Measurements from ENCODE around the gene SPAG16.
A peak's percentile ranks its signal among the peaks of the same experiment; 100 is the strongest.

Gene SPAG16

DNA sequence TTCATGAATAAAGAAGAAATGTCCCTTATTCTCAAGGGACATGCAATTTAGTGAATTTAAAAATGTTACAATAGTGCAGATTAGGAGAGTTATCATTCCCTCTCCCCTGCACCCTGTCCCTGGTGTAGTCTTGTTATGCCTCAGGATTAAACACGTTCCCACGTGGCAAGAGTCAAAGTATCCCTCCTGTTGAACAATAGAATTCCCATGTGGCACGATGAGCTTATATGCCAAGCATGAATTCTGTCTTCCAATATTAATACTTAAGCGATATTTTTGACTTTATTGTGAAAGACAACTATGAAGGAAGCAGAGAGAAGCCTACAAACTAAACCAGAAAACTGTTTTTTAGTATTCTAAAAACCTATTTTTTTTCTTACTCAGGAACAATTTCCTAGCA, 36.7 kb upstream of the SPAG16 start:
- H3K23ac ChIP-seq (ENCODE audit: low read length): no peak overlapping the region
- no peak overlapping the region for H2BK120ac ChIP-seq (ENCODE audit: low read depth, low read length)
- no peak overlapping the region for H2BK15ac ChIP-seq (replicated peaks; ENCODE audit: low read depth)
- H3K36me3 ChIP-seq (ENCODE audit: control insufficient read depth, insufficient read depth, low read length): no peaks in the 10 kb centered on the region
- no peak overlapping the region for H3K9ac ChIP-seq (ENCODE audit: low read length)
- H2AK5ac ChIP-seq (ENCODE audit: low read length): no peak overlapping the region
- H4K8ac ChIP-seq (ENCODE audit: low read depth, low read length): no peak overlapping the region
- no CpG with 5 or more reads among the region's 4 CpGs for WGBS (ENCODE audit: extremely low coverage, insufficient coverage, low lambda C conversion rate)
- no peaks in the 10 kb centered on the region for H3K27me3 ChIP-seq (ENCODE audit: insufficient read depth, low read length, poor library complexity)
- H3K4me3 ChIP-seq (ENCODE audit: low read length): no peak overlapping the region
- H3K27ac ChIP-seq (ENCODE audit: low read depth, low read length): no peak overlapping the region
- H3K4me2 ChIP-seq (ENCODE audit: low read length): no peak overlapping the region
- no peak overlapping the region for H3K56ac ChIP-seq (ENCODE audit: low read length)
- no peak overlapping the region for H3K18ac ChIP-seq (ENCODE audit: low read length)
- no peak for DNase-seq
- H3K79me2 ChIP-seq (ENCODE audit: control insufficient read depth, insufficient read depth, low read length): no peaks in the 10 kb centered on the region
- no peak overlapping the region for H4K5ac ChIP-seq (ENCODE audit: low read length)
- H2BK5ac ChIP-seq (ENCODE audit: low read length): no peak overlapping the region
- no peaks in the 10 kb centered on the region for H3K79me1 ChIP-seq (ENCODE audit: low read length)
- no peak overlapping the region for H3K4ac ChIP-seq (ENCODE audit: low read depth, low read length)
- H3K4me1 ChIP-seq (ENCODE audit: control insufficient read depth, low read depth, low read length): no peaks in the 10 kb centered on the region

GRCh38 chr2:213248637-213249036, 35.6 kb upstream of the SPAG16 start:
- no peak overlapping the region for H3K23ac ChIP-seq (ENCODE audit: low read length)
- no peak for DNase-seq
- WGBS (ENCODE audit: extremely low coverage, insufficient coverage, low lambda C conversion rate): no CpG with 5 or more reads among the region's 4 CpGs
- H3K56ac ChIP-seq (ENCODE audit: low read length): no peak overlapping the region
- no peak overlapping the region for H3K18ac ChIP-seq (ENCODE audit: low read length)
- H3K4me2 ChIP-seq (ENCODE audit: low read length): no peak overlapping the region
- H3K4me3 ChIP-seq (ENCODE audit: low read length): no peak overlapping the region
- no peak overlapping the region for H2BK5ac ChIP-seq (ENCODE audit: low read length)
- no peaks in the 10 kb centered on the region for H3K79me2 ChIP-seq (ENCODE audit: control insufficient read depth, insufficient read depth, low read length)
- H3K9ac ChIP-seq (ENCODE audit: low read length): no peak overlapping the region
- H4K8ac ChIP-seq (ENCODE audit: low read depth, low read length): no peak overlapping the region
- H3K79me1 ChIP-seq (ENCODE audit: low read length): no peaks in the 10 kb centered on the region
- H2AK5ac ChIP-seq (ENCODE audit: low read length): no peak overlapping the region
- no peak overlapping the region for H3K4ac ChIP-seq (ENCODE audit: low read depth, low read length)
- no peaks in the 10 kb centered on the region for H3K36me3 ChIP-seq (ENCODE audit: control insufficient read depth, insufficient read depth, low read length)
- H2BK120ac ChIP-seq (ENCODE audit: low read depth, low read length): no peak overlapping the region
- H4K5ac ChIP-seq (ENCODE audit: low read length): no peak overlapping the region
- H3K27me3 ChIP-seq (ENCODE audit: insufficient read depth, low read length, poor library complexity): no peaks in the 10 kb centered on the region
- no peaks in the 10 kb centered on the region for H3K4me1 ChIP-seq (ENCODE audit: control insufficient read depth, low read depth, low read length)
- no peak overlapping the region for H3K27ac ChIP-seq (ENCODE audit: low read depth, low read length)
- no peak overlapping the region for H2BK15ac ChIP-seq (replicated peaks; ENCODE audit: low read depth)

- Histone ChIP-seq H3K27ac (ENCODE audit: low read depth, low read length) (no peak overlapping the region), H2BK15ac (replicated peaks; ENCODE audit: low read depth) (no peak overlapping the region), H3K4ac (ENCODE audit: low read depth, low read length) (no peak overlapping the region), H3K18ac (ENCODE audit: low read length) (no peak overlapping the region), H4K5ac (ENCODE audit: low read length) (no peak overlapping the region), H3K23ac (ENCODE audit: low read length) (no peak overlapping the region), H3K79me1 (ENCODE audit: low read length) (no peaks in the 10 kb centered on the region), H3K27me3 (ENCODE audit: insufficient read depth, low read length, poor library complexity) (no peaks in the 10 kb centered on the region), H3K9ac (ENCODE audit: low read length) (no peak overlapping the region), H4K8ac (ENCODE audit: low read depth, low read length) (no peak overlapping the region), H3K79me2 (ENCODE audit: control insufficient read depth, insufficient read depth, low read length) (no peaks in the 10 kb centered on the region), H2BK120ac (ENCODE audit: low read depth, low read length) (no peak overlapping the region), H3K56ac (ENCODE audit: low read length) (no peak overlapping the region), H2AK5ac (ENCODE audit: low read length) (no peak overlapping the region), H3K4me2 (ENCODE audit: low read length) (no peak overlapping the region), H3K36me3 (ENCODE audit: control insufficient read depth, insufficient read depth, low read length) (no peaks in the 10 kb centered on the region), H3K4me1 (ENCODE audit: control insufficient read depth, low read depth, low read length) (no peaks in the 10 kb centered on the region), H2BK5ac (ENCODE audit: low read length) (no peak overlapping the region), H3K4me3 (ENCODE audit: low read length) (no peak overlapping the region)
- no CpG with 5 or more reads among the region's 6 CpGs for WGBS (ENCODE audit: extremely low coverage, insufficient coverage, low lambda C conversion rate)
- no peak for DNase-seq
Measured at GRCh38 chr2:213249502-213249901, 34.8 kb upstream of the SPAG16 start.

- Histone ChIP-seq H4K8ac (ENCODE audit: low read depth, low read length) (no peak overlapping the region), H3K23ac (ENCODE audit: low read length) (no peak overlapping the region), H4K5ac (ENCODE audit: low read length) (no peak overlapping the region), H3K36me3 (ENCODE audit: control insufficient read depth, insufficient read depth, low read length) (no peaks in the 10 kb centered on the region), H3K4me3 (ENCODE audit: low read length) (no peak overlapping the region), H3K4me2 (ENCODE audit: low read length) (no peak overlapping the region), H3K27me3 (ENCODE audit: insufficient read depth, low read length, poor library complexity) (no peaks in the 10 kb centered on the region), H3K27ac (ENCODE audit: low read depth, low read length) (no peak overlapping the region), H3K4me1 (ENCODE audit: control insufficient read depth, low read depth, low read length) (no peaks in the 10 kb centered on the region), H3K4ac (ENCODE audit: low read depth, low read length) (no peak overlapping the region), H3K79me1 (ENCODE audit: low read length) (no peaks in the 10 kb centered on the region), H3K9ac (ENCODE audit: low read length) (no peak overlapping the region), H3K56ac (ENCODE audit: low read length) (no peak overlapping the region), H2AK5ac (ENCODE audit: low read length) (no peak overlapping the region), H3K79me2 (ENCODE audit: control insufficient read depth, insufficient read depth, low read length) (no peaks in the 10 kb centered on the region), H2BK5ac (ENCODE audit: low read length) (no peak overlapping the region), H2BK15ac (replicated peaks; ENCODE audit: low read depth) (no peak overlapping the region), H2BK120ac (ENCODE audit: low read depth, low read length) (no peak overlapping the region), H3K18ac (ENCODE audit: low read length) (no peak overlapping the region)
- DNase-seq: peak; percentile 84
- no CpG with 5 or more reads among the region's 3 CpGs for WGBS (ENCODE audit: extremely low coverage, insufficient coverage, low lambda C conversion rate)
Measured at GRCh38 chr2:213251618-213252017, 32.6 kb upstream of the SPAG16 start.

GRCh38 chr2:213252206-213252605, 32.1 kb upstream of the SPAG16 start:
- no peak overlapping the region for H4K8ac ChIP-seq (ENCODE audit: low read depth, low read length)
- H3K9ac ChIP-seq (ENCODE audit: low read length): no peak overlapping the region
- no peaks in the 10 kb centered on the region for H3K79me2 ChIP-seq (ENCODE audit: control insufficient read depth, insufficient read depth, low read length)
- no peak overlapping the region for H2BK5ac ChIP-seq (ENCODE audit: low read length)
- H2AK5ac ChIP-seq (ENCODE audit: low read length): no peak overlapping the region
- no peaks in the 10 kb centered on the region for H3K79me1 ChIP-seq (ENCODE audit: low read length)
- H2BK120ac ChIP-seq (ENCODE audit: low read depth, low read length): no peak overlapping the region
- WGBS (ENCODE audit: extremely low coverage, insufficient coverage, low lambda C conversion rate): no CpG with 5 or more reads among the region's 1 CpG
- no peak overlapping the region for H4K5ac ChIP-seq (ENCODE audit: low read length)
- H3K4me1 ChIP-seq (ENCODE audit: control insufficient read depth, low read depth, low read length): no peaks in the 10 kb centered on the region
- no peak overlapping the region for H3K27ac ChIP-seq (ENCODE audit: low read depth, low read length)
- H3K4me3 ChIP-seq (ENCODE audit: low read length): no peak overlapping the region
- no peak overlapping the region for H3K4ac ChIP-seq (ENCODE audit: low read depth, low read length)
- H3K4me2 ChIP-seq (ENCODE audit: low read length): no peak overlapping the region
- no peaks in the 10 kb centered on the region for H3K27me3 ChIP-seq (ENCODE audit: insufficient read depth, low read length, poor library complexity)
- H3K36me3 ChIP-seq (ENCODE audit: control insufficient read depth, insufficient read depth, low read length): no peaks in the 10 kb centered on the region
- no peak overlapping the region for H3K56ac ChIP-seq (ENCODE audit: low read length)
- no peak overlapping the region for H3K18ac ChIP-seq (ENCODE audit: low read length)
- DNase-seq: no peak
- H2BK15ac ChIP-seq (replicated peaks; ENCODE audit: low read depth): no peak overlapping the region
- H3K23ac ChIP-seq (ENCODE audit: low read length): no peak overlapping the region

DNA sequence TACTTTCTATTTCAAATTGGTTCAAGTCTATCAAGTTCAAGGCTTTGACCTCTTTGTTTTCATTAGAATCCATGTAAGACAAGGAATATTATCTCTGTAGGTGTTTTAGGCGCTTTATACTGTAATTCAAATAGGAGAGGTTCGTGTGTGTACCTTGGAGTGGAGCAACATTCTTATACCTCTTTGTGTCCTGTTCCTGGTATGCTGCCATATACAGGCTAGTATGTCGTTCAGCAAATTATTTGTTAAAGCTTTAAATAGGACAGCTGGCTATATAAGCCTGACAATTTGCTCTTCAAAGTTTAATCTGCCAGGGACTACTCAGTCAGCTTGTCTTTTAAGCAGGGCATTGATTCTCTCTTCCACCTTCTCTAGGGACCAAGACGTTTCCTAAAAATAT, 31.1 kb upstream of the SPAG16 start:
- H3K36me3 ChIP-seq (ENCODE audit: control insufficient read depth, insufficient read depth, low read length): no peaks in the 10 kb centered on the region
- no peak for DNase-seq
- H3K4me3 ChIP-seq (ENCODE audit: low read length): no peak overlapping the region
- no peak overlapping the region for H3K23ac ChIP-seq (ENCODE audit: low read length)
- H3K56ac ChIP-seq (ENCODE audit: low read length): no peak overlapping the region
- no peak overlapping the region for H2AK5ac ChIP-seq (ENCODE audit: low read length)
- no peak overlapping the region for H4K8ac ChIP-seq (ENCODE audit: low read depth, low read length)
- no peaks in the 10 kb centered on the region for H3K79me2 ChIP-seq (ENCODE audit: control insufficient read depth, insufficient read depth, low read length)
- H3K79me1 ChIP-seq (ENCODE audit: low read length): no peaks in the 10 kb centered on the region
- no peak overlapping the region for H2BK15ac ChIP-seq (replicated peaks; ENCODE audit: low read depth)
- H3K4me2 ChIP-seq (ENCODE audit: low read length): no peak overlapping the region
- H3K9ac ChIP-seq (ENCODE audit: low read length): no peak overlapping the region
- no peaks in the 10 kb centered on the region for H3K4me1 ChIP-seq (ENCODE audit: control insufficient read depth, low read depth, low read length)
- H2BK5ac ChIP-seq (ENCODE audit: low read length): no peak overlapping the region
- H3K4ac ChIP-seq (ENCODE audit: low read depth, low read length): no peak overlapping the region
- H2BK120ac ChIP-seq (ENCODE audit: low read depth, low read length): peak overlapping the region; percentile 28
- no peak overlapping the region for H3K18ac ChIP-seq (ENCODE audit: low read length)
- H3K27ac ChIP-seq (ENCODE audit: low read depth, low read length): no peak overlapping the region
- WGBS (ENCODE audit: extremely low coverage, insufficient coverage, low lambda C conversion rate): no CpG with 5 or more reads among the region's 4 CpGs
- no peak overlapping the region for H4K5ac ChIP-seq (ENCODE audit: low read length)
- no peaks in the 10 kb centered on the region for H3K27me3 ChIP-seq (ENCODE audit: insufficient read depth, low read length, poor library complexity)
